ENCODE measurements around the gene ADGRA3.

Gene ADGRA3

GRCh38 chr4:22515888-22516541 lies at the start of gene ADGRA3:
TSS of gene ADGRA3 (minus strand) at chr4:22516066. CDS start at chr4:22515784, 282 bp downstream.
- DNase-seq = peak; percentile 4

- DNase-seq = no peak
Observed at GRCh38 chr4:22556495-22556894, 40.6 kb upstream of the ADGRA3 start.

GRCh38 chr4:22554670-22555069 lies 38.8 kb upstream of the ADGRA3 start:
- no peak for DNase-seq

GRCh38 chr4:22553560-22553959 lies 37.7 kb upstream of the ADGRA3 start:
- no peak for DNase-seq

- no peak for DNase-seq
Observed at GRCh38 chr4:22552812-22553211, 36.9 kb upstream of the ADGRA3 start.

GRCh38 chr4:22551550-22551949 lies 35.7 kb upstream of the ADGRA3 start:
- no peak for DNase-seq

GRCh38 chr4:22546299-22546698 lies 30.4 kb upstream of the ADGRA3 start:
- DNase-seq = no peak

- DNase-seq = no peak
Observed at GRCh38 chr4:22539251-22539650, 23.4 kb upstream of the ADGRA3 start.

- DNase-seq = no peak
Observed at GRCh38 chr4:22537864-22538263, 22.0 kb upstream of the ADGRA3 start.

- DNase-seq = no peak
Observed at GRCh38 chr4:22534374-22534773, 18.5 kb upstream of the ADGRA3 start.

- DNase-seq = no peak
Observed at GRCh38 chr4:22532896-22533295, 17.0 kb upstream of the ADGRA3 start.

GRCh38 chr4:22532117-22532516 lies 16.3 kb upstream of the ADGRA3 start:
- no peak for DNase-seq

- no peak for DNase-seq
Observed at GRCh38 chr4:22531311-22532019, 15.6 kb upstream of the ADGRA3 start.

GRCh38 chr4:22524895-22525294 lies 9.0 kb upstream of the ADGRA3 start:
- DNase-seq = no peak

GRCh38 chr4:22522706-22523501 lies 7.0 kb upstream of the ADGRA3 start:
- no peak for DNase-seq

GRCh38 chr4:22522206-22522605 lies 6.3 kb upstream of the ADGRA3 start:
- no peak for DNase-seq

- DNase-seq = no peak
Observed at GRCh38 chr4:22521240-22521639, 5.4 kb upstream of the ADGRA3 start.

- DNase-seq = peak; percentile 6
Observed at GRCh38 chr4:22515145-22515887, 550 bp downstream of the ADGRA3 start.

GRCh38 chr4:22514481-22514880 lies 1.4 kb downstream of the ADGRA3 start:
- no peak for DNase-seq

- no peak for DNase-seq
Observed at GRCh38 chr4:22514001-22514400, 1.9 kb downstream of the ADGRA3 start.

GRCh38 chr4:22512306-22512705 lies 3.6 kb downstream of the ADGRA3 start:
- DNase-seq = no peak

GRCh38 chr4:22510750-22511149 lies 5.1 kb downstream of the ADGRA3 start:
- DNase-seq = no peak

GRCh38 chr4:22508376-22508775 lies 7.5 kb downstream of the ADGRA3 start:
- no peak for DNase-seq

Data from stimulated activated CD4-positive, alpha-beta T cell treated with anti-CD3 and anti-CD28 coated beads, Interleukin-4, amount 100 ng/mL, for 24 hours (primary cell).